Measurements from ENCODE around the gene PTPRN2. TPM values are rescaled to one million over a fixed set of nuclear protein-coding genes. Genes with fewer than 3 reads are reported as not detected.

Gene PTPRN2
- total RNA-seq, 1 experiment from 2014 or later: 2.1 TPM

- TF ChIP-seq CTCF (IDR thresholded peaks at IDR 0.05 in 2 of 3, conservative IDR thresholded peaks at IDR 0.05 in 1 of 3; ENCODE audit: borderline replicate concordance in 1 of 3, insufficient read depth in 1 of 3, low read depth in 2 of 3, low read length in 2 of 3): no peak
Observed at GRCh38 chr7:158108646-158109293, 478.9 kb downstream of the PTPRN2 start (continued).

GRCh38 chr7:158107806-158108205 lies 479.8 kb downstream of the PTPRN2 start:
- no TSS peak for BruUV-seq (replicated peaks)
- Histone ChIP-seq H3K4me2 (ENCODE audit: low read length) (no peak overlapping the region), H3K9me2 (ENCODE audit: insufficient read depth) (no peaks in the 10 kb centered on the region), H3K27me3 (ENCODE audit: insufficient read depth, low read length) (no peaks in the 10 kb centered on the region), H4K20me1 (ENCODE audit: insufficient read depth) (no peaks in the 10 kb centered on the region), H3K4me1 (ENCODE audit: control insufficient read depth in 1 of 2, insufficient read depth in 2 of 2, low read length in 2 of 2) (no peaks in the 10 kb centered on the region), H2AFZ (ENCODE audit: low read depth, low read length, poor library complexity, severe bottlenecking) (no peak overlapping the region), H3K36me3 (ENCODE audit: control insufficient read depth in 1 of 2, insufficient read depth in 2 of 2, low read length in 2 of 2) (no peaks in the 10 kb centered on the region), H3K27ac (ENCODE audit: low read depth, low read length) (no peak overlapping the region), H3K79me2 (ENCODE audit: insufficient read depth, low read length) (no peaks in the 10 kb centered on the region), H3K9ac (ENCODE audit: low read length) (no peak overlapping the region), H3K4me3 (replicated peaks in 1 of 2; ENCODE audit: low read depth in 1 of 2, low read length in 2 of 2) (no peak overlapping the region), H3K9me3 (ENCODE audit: control insufficient read depth in 1 of 2, insufficient read depth in 1 of 2, low read depth in 1 of 2, low read length in 2 of 2) (no peaks in the 10 kb centered on the region)
- TF ChIP-seq EGR1 (IDR thresholded peaks at IDR 0.05; ENCODE audit: low read depth) (no peak), SRF (IDR thresholded peaks at IDR 0.05; ENCODE audit: low read depth) (no peak), YY1 (IDR thresholded peaks at IDR 0.05; ENCODE audit: extremely low read depth, insufficient replicate concordance, low read depth, low read length) (no peak), REST (IDR thresholded peaks at IDR 0.05; ENCODE audit: low read depth) (no peak), SP1 (IDR thresholded peaks at IDR 0.05; ENCODE audit: low read depth) (no peak), ZFX (IDR thresholded peaks at IDR 0.05) (no peak), ZBTB33 (IDR thresholded peaks at IDR 0.05; ENCODE audit: extremely low read depth, insufficient replicate concordance, low read length) (no peak), TCF7L2 (IDR thresholded peaks at IDR 0.05; ENCODE audit: borderline replicate concordance, extremely low read depth, insufficient read depth, insufficient read length) (no peak), CEBPB (IDR thresholded peaks at IDR 0.05; ENCODE audit: low read depth) (no peak)
- ATAC-seq (no peak), DNase-seq (ENCODE audit: low read depth, low spot score) (no peak)
- CTCF ChIA-PET: no interaction called here
- intact Hi-C loops (cut with micrococcal nuclease): no loop called here
- POLR2A ChIA-PET: no interaction called here
- RAD21 ChIA-PET (ENCODE audit: low non-redundant PET in 1 of 2, low total read pairs in 2 of 2, uncharacterized antibody in 2 of 2, unreplicated experiment in 2 of 2): no interaction called here
